ENCODE measurements around the gene LCA5L. TPM values are rescaled to one million over a fixed set of nuclear protein-coding genes. Genes with fewer than 3 reads are reported as not detected.

LCA5L gene
- total and polyA plus RNA-seq, 10 of the 15 experiments (the other 5 are each of a cell fraction or from before 2014, with no cell fraction given): 0.18 to 0.55 (median 0.27) TPM; not detected in 2

GRCh38 chr21:39392981-39393380, 52.6 kb downstream of the LCA5L start:
- in situ Hi-C loops (cut with MboI) (no loop called here), intact Hi-C loops (cut with micrococcal nuclease; ENCODE audit: unreplicated experiment) (no loop called here)
- no peaks in the 10 kb centered on the region for H3K27me3 ChIP-seq (replicated peaks in 1 of 2; ENCODE audit: control insufficient read depth in 2 of 2, insufficient read depth in 2 of 2, low read length in 1 of 2)
- ChIA-PET POLR2A (no interaction called here), SMC1A (ENCODE audit: uncharacterized antibody, unreplicated experiment) (no interaction called here), RAD21 (ENCODE audit: unreplicated experiment) (no interaction called here), CTCF (interaction anchor here (1.1 to 2.2 kb wide), 3 partner anchors 47 to 212 kb away, joined by 3 to 4 read pairs (median 4); no protein-coding TSS in a partner anchor)
- H3K36me3 ChIP-seq (ENCODE audit: control insufficient read depth in 2 of 2, insufficient read depth in 2 of 2, low read length in 1 of 2): peaks cover 7 to 15% of the 10 kb centered on the region in 2 experiments
- ATAC-seq: no peak
- no peak overlapping the region for H3K4me3 ChIP-seq
- 98% methylated on average over 7 of the region's 7 CpGs for WGBS (ENCODE audit: insufficient coverage, insufficient replicate concordance, low lambda C conversion rate, missing lambda C conversion rate)
- peaks cover 11% of the 10 kb centered on the region for H3K79me2 ChIP-seq (ENCODE audit: control insufficient read depth, insufficient read depth, low read length)
- BruUV-seq (replicated peaks): no TSS peak
- FAIRE-seq: no peak
- H3K9me3 ChIP-seq (replicated peaks; ENCODE audit: control insufficient read depth, insufficient read depth, low read length): no peaks in the 10 kb centered on the region
- DNase-seq (ENCODE audit: low read depth, low spot score): no peak
- H4K20me1 ChIP-seq (ENCODE audit: control insufficient read depth, insufficient read depth): no peaks in the 10 kb centered on the region
- peaks cover 9% of the 10 kb centered on the region for H3K4me1 ChIP-seq (ENCODE audit: control insufficient read depth, insufficient read depth, low read length)
- H2AFZ ChIP-seq (ENCODE audit: control insufficient read depth, low read depth, low read length): no peak overlapping the region
- no peak overlapping the region for H3K9ac ChIP-seq (ENCODE audit: control insufficient read depth, insufficient read depth, low read length)
- no peak overlapping the region for H3K4me2 ChIP-seq (ENCODE audit: control insufficient read depth, insufficient read depth)
- no peak overlapping the region for H3K27ac ChIP-seq (ENCODE audit: control insufficient read depth, insufficient read depth)
- TF ChIP-seq SPI1 (IDR thresholded peaks at IDR 0.05; ENCODE audit: borderline replicate concordance, insufficient read depth, low read depth, low read length) (no peak), MLLT1 (IDR thresholded peaks at IDR 0.05) (no peak), SREBF1 (IDR thresholded peaks at IDR 0.05; ENCODE audit: low read length) (no peak), PKNOX1 (IDR thresholded peaks at IDR 0.05) (no peak), ATF3 (IDR thresholded peaks at IDR 0.05; ENCODE audit: borderline replicate concordance, extremely low read depth, low read depth, low read length) (no peak), JUNB (IDR thresholded peaks at IDR 0.05) (no peak), BCL11A (IDR thresholded peaks at IDR 0.05; ENCODE audit: low read depth, low read length) (no peak), ETV6 (conservative IDR thresholded peaks at IDR 0.05 in 1 of 2, IDR thresholded peaks at IDR 0.05 in 1 of 2; ENCODE audit: borderline replicate concordance in 1 of 2, low read depth in 1 of 2) (no peak), HDAC6 (IDR thresholded peaks at IDR 0.05; ENCODE audit: unreplicated experiment) (no peak), PRDM15 (CRISPR knock-in tag; IDR thresholded peaks at IDR 0.05) (no peak)

Data from GM12878 (cell line).